GM12865 (cell line): Measurements from ENCODE around the gene DLX6.
A peak's percentile ranks its signal among the peaks of the same experiment; 100 is the strongest.

Experiments used
- DNase-seq: peaks from one replicate; pipeline ENCODE4 v3.0.0; 2010; ENCODE audit warnings: low read depth
- H3K4me3 ChIP-seq: 2 replicates; pipeline ENCODE4 v1.5.1; 2011; ENCODE audit warnings: mild to moderate bottlenecking, low read depth, low read length, control low read depth
- TF ChIP-seq, protein P1 (sequence below): IDR thresholded peaks from 2 replicates; pipeline ENCODE4 v1.5.1; 2011; ENCODE audit warnings: low read length, control low read depth, low read depth, inconsistent platforms; ENCODE audit not compliant: insufficient read depth; ENCODE audit errors: missing control alignments

Gene DLX6

DNA sequence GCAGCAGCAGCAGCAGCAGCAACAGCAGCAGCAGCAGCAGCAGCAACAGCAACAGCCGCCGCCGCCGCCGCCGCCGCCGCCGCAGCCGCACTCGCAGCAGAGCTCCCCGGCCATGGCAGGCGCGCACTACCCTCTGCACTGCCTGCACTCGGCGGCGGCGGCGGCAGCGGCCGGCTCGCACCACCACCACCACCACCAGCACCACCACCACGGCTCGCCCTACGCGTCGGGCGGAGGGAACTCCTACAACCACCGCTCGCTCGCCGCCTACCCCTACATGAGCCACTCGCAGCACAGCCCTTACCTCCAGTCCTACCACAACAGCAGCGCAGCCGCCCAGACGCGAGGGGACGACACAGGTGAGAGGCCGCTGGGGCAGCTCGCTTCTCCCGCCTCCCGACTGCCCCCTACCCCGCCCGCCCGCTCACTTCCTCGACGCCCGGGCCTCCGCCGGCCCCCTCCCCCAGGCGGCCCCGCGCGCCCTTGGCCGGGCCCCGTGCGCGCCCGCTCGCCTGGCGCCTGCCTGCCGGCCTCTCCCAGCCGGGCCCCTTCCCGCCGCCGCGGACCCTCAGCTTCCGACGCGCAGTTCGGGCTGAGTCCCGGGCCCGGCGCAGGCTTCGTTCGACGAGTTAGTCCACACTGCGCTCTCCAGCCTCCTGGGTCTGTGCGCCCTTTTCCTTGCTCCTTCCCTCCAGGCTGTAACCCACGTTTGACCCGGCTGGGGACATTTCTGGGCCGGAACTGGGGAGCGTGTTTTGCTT is 882 bp downstream of the DLX6 start:
- TF ChIP-seq, protein P1, sequence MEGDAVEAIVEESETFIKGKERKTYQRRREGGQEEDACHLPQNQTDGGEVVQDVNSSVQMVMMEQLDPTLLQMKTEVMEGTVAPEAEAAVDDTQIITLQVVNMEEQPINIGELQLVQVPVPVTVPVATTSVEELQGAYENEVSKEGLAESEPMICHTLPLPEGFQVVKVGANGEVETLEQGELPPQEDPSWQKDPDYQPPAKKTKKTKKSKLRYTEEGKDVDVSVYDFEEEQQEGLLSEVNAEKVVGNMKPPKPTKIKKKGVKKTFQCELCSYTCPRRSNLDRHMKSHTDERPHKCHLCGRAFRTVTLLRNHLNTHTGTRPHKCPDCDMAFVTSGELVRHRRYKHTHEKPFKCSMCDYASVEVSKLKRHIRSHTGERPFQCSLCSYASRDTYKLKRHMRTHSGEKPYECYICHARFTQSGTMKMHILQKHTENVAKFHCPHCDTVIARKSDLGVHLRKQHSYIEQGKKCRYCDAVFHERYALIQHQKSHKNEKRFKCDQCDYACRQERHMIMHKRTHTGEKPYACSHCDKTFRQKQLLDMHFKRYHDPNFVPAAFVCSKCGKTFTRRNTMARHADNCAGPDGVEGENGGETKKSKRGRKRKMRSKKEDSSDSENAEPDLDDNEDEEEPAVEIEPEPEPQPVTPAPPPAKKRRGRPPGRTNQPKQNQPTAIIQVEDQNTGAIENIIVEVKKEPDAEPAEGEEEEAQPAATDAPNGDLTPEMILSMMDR, result no peak
- 0 out of 2 replicates have a peak overlapping the region, but pooled peaks have one; percentile 28 for H3K4me3 ChIP-seq
- DNase-seq, result peak; percentile 41

DNA sequence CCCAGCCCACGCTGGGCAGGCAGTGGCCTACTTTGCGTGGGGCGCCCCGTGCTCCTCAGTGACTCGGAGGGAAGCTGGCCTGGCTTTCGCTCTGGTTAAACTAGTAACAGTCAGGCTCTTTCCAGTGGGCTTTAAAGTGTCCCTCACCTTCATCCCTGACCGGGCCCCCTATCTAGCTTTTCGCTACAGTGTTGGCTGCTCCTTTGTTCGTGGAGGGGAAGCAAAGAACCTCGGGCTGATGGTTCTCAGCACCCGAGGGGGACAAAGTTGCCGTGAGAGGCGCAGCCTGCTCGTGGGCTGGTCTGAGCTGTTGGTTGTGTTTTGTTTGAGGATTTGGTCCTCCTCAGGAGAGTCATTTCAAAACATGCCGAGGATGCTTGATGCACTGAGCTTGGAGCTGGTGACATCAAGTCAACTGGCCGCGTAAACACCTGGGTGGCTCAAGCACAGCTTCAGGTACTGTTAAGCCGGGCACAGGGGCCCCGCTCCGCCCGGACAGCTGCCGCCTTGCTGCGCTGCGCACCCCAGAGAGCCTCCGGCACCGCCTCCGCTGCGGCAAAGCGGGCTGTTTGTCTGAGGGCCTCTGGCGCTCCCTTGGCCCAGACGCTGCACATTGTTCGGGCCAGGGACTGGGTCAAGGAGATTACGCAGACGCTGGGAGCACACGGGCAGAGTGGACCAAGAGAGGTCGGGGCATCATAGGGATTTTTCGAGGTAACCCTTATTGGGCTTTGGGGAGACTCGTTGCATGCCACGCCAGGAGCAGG is 1.6 kb downstream of the DLX6 start:
- TF ChIP-seq, protein P1, result no peak
- DNase-seq, result no peak
- no peak overlapping the region for H3K4me3 ChIP-seq

DNA sequence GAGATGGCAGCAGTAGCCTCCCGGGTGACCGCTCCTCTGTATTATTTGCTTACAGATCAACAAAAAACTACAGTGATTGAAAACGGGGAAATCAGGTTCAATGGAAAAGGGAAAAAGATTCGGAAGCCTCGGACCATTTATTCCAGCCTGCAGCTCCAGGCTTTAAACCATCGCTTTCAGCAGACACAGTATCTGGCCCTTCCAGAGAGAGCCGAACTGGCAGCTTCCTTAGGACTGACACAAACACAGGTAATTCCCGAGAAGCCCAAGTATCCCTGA is 2.2 kb downstream of the DLX6 start:
- DNase-seq, result no peak
- TF ChIP-seq, protein P1, result no peak
- no peak overlapping the region for H3K4me3 ChIP-seq

GRCh38 chr7:97008275-97008917 is 3.0 kb downstream of the DLX6 start:
- no peak for DNase-seq
- H3K4me3 ChIP-seq, result no peak overlapping the region
- TF ChIP-seq, protein P1, result no peak

DNA sequence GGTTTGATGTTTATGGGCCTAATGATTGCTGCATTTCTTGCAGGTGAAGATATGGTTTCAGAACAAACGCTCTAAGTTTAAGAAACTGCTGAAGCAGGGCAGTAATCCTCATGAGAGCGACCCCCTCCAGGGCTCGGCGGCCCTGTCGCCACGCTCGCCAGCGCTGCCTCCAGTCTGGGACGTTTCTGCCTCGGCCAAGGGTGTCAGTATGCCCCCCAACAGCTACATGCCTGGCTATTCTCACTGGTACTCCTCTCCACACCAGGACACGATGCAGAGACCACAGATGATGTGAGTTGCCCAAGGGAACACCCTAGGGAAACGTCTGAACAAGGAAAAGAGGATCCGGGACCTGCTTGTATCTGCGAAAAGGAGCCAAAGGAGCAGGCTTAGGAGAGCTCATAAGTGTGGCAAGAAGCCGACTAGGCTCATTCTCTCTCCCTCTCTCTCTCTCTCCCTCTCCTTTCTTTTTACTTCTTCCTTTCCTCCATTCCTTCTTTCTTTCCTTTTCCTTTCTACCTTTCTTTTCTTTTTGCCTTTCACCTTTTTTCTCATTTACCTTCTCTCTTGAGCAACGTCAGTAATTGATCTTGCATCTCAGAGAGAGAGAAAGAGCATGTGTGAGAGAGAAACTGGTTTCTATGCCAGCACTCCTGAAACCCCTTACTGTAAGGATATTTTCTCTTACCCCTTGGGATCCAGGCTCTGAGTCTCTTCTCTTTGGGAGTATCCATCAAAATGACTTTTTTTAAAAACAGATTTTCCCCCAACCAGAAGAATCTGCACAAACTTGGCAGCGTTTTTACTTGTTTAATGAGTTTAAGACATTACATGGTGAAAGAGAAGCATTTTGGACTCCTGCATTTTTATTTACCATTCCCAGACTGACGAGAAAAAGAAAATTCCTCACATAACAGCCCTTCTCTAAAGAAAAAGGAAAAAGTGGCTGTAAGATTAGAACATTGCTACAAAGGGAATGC is 4.7 kb downstream of the DLX6 start:
- no peak for DNase-seq
- no peak overlapping the region for H3K4me3 ChIP-seq
- TF ChIP-seq, protein P1, result no peak

DNA sequence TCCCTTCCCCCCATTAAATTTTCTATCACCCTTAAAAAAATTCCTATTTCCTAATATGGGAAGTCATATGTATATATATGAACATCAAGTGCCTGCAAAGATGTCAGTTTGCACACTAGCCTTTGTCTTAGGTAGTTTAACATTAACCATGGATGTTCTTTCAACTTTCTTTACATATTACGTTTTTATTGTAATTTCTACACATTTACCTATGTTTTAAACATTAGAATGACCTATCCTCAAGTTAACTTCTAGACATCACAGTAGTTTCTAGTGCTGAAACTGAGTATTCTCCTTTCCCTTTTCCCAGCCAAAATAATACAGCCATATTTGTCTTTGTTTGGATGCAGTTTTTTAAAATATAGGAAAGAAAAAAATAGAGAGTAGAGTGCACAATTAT is 5.8 kb downstream of the DLX6 start:
- DNase-seq, result no peak
- H3K4me3 ChIP-seq, result no peak overlapping the region
- TF ChIP-seq, protein P1, result no peak
